ENCODE results near the gene BMP10.

The BMP10 gene

GRCh38 chr2:68889021-68889420 lies 17.8 kb upstream of the BMP10 start:
- TF ChIP-seq EZH2phosphoT487 (IDR thresholded peaks at IDR 0.05; ENCODE audit: borderline replicate concordance) (no peak), CTCF (conservative IDR thresholded peaks at IDR 0.05; ENCODE audit: low read length) (no peak)
- Histone ChIP-seq H3K9ac (ENCODE audit: low read depth, low read length, poor library complexity, severe bottlenecking) (no peak overlapping the region), H3K4me3 (ENCODE audit: low read length, poor library complexity, severe bottlenecking) (no peak overlapping the region), H2AFZ (ENCODE audit: low read length) (no peak overlapping the region), H3K4me1 (ENCODE audit: insufficient read depth, low read length, poor library complexity, severe bottlenecking) (no peaks in the 10 kb centered on the region), H3F3A (ENCODE audit: low read depth) (no peaks in the 10 kb centered on the region), H3K9me2 (replicated peaks; ENCODE audit: low read depth, low read length) (no peaks in the 10 kb centered on the region), H3K4me2 (ENCODE audit: low read depth, low read length, poor library complexity, severe bottlenecking) (no peak overlapping the region), H3K79me2 (ENCODE audit: insufficient read depth, low read length) (no peaks in the 10 kb centered on the region), H3K36me3 (ENCODE audit: insufficient read depth, low read length) (no peaks in the 10 kb centered on the region), H3K27me3 (ENCODE audit: insufficient read depth, low read length, poor library complexity, severe bottlenecking) (no peaks in the 10 kb centered on the region), H3K9me3 (ENCODE audit: insufficient read depth, low read depth, low read length) (no peaks in the 10 kb centered on the region), H4K20me1 (ENCODE audit: insufficient read depth, low read length, poor library complexity, severe bottlenecking) (no peaks in the 10 kb centered on the region)

- H3K4me1 ChIP-seq (ENCODE audit: insufficient read depth, low read length, poor library complexity, severe bottlenecking), result no peaks in the 10 kb centered on the region
- H3K4me2 ChIP-seq (ENCODE audit: low read depth, low read length, poor library complexity, severe bottlenecking), result no peak overlapping the region
- no peaks in the 10 kb centered on the region for H3K79me2 ChIP-seq (ENCODE audit: insufficient read depth, low read length)
- no peaks in the 10 kb centered on the region for H3K9me2 ChIP-seq (replicated peaks; ENCODE audit: low read depth, low read length)
- no peaks in the 10 kb centered on the region for H3K36me3 ChIP-seq (ENCODE audit: insufficient read depth, low read length)
- no peak overlapping the region for H2AFZ ChIP-seq (ENCODE audit: low read length)
- H3K9ac ChIP-seq (ENCODE audit: low read depth, low read length, poor library complexity, severe bottlenecking), result no peak overlapping the region
- TF ChIP-seq CTCF (conservative IDR thresholded peaks at IDR 0.05; ENCODE audit: low read length) (no peak), EZH2phosphoT487 (IDR thresholded peaks at IDR 0.05; ENCODE audit: borderline replicate concordance) (no peak)
- H3K27me3 ChIP-seq (ENCODE audit: insufficient read depth, low read length, poor library complexity, severe bottlenecking), result no peaks in the 10 kb centered on the region
- H3K9me3 ChIP-seq (ENCODE audit: insufficient read depth, low read depth, low read length), result no peaks in the 10 kb centered on the region
- H4K20me1 ChIP-seq (ENCODE audit: insufficient read depth, low read length, poor library complexity, severe bottlenecking), result no peaks in the 10 kb centered on the region
- no peak overlapping the region for H3K4me3 ChIP-seq (ENCODE audit: low read length, poor library complexity, severe bottlenecking)
- no peaks in the 10 kb centered on the region for H3F3A ChIP-seq (ENCODE audit: low read depth)
Observed at GRCh38 chr2:68888038-68888704, 17.0 kb upstream of the BMP10 start.

GRCh38 chr2:68885811-68886075 lies 14.5 kb upstream of the BMP10 start:
- Histone ChIP-seq H3K9ac (ENCODE audit: low read depth, low read length, poor library complexity, severe bottlenecking) (no peak overlapping the region), H4K20me1 (ENCODE audit: insufficient read depth, low read length, poor library complexity, severe bottlenecking) (no peaks in the 10 kb centered on the region), H3K79me2 (ENCODE audit: insufficient read depth, low read length) (no peaks in the 10 kb centered on the region), H3K27me3 (ENCODE audit: insufficient read depth, low read length, poor library complexity, severe bottlenecking) (no peaks in the 10 kb centered on the region), H3K4me2 (ENCODE audit: low read depth, low read length, poor library complexity, severe bottlenecking) (no peak overlapping the region), H2AFZ (ENCODE audit: low read length) (no peak overlapping the region), H3K9me2 (replicated peaks; ENCODE audit: low read depth, low read length) (no peaks in the 10 kb centered on the region), H3F3A (ENCODE audit: low read depth) (no peaks in the 10 kb centered on the region), H3K9me3 (ENCODE audit: insufficient read depth, low read depth, low read length) (no peaks in the 10 kb centered on the region), H3K4me3 (ENCODE audit: low read length, poor library complexity, severe bottlenecking) (no peak overlapping the region), H3K36me3 (ENCODE audit: insufficient read depth, low read length) (no peaks in the 10 kb centered on the region), H3K4me1 (ENCODE audit: insufficient read depth, low read length, poor library complexity, severe bottlenecking) (no peaks in the 10 kb centered on the region)
- TF ChIP-seq CTCF (conservative IDR thresholded peaks at IDR 0.05; ENCODE audit: low read length) (no peak), EZH2phosphoT487 (IDR thresholded peaks at IDR 0.05; ENCODE audit: borderline replicate concordance) (no peak)
